Measurements from ENCODE around the gene PRPF6. TPM values are rescaled to one million over a fixed set of nuclear protein-coding genes. Genes with fewer than 3 reads are reported as not detected.
"Not testable (repeated sequence)": the region's sequence is repeated elsewhere in the genome, so short reads cannot be mapped to it uniquely, and the experiment has no call there.

PRPF6 gene
- total RNA-seq, 2 donors from 2014 or later, result 88.5 to 97.4 TPM

GRCh38 chr20:64000906-64001305 is 20.0 kb downstream of the PRPF6 start:
- H3K4me1 Mint-ChIP-seq, result peaks cover 8% of the 10 kb centered on the region

DNA sequence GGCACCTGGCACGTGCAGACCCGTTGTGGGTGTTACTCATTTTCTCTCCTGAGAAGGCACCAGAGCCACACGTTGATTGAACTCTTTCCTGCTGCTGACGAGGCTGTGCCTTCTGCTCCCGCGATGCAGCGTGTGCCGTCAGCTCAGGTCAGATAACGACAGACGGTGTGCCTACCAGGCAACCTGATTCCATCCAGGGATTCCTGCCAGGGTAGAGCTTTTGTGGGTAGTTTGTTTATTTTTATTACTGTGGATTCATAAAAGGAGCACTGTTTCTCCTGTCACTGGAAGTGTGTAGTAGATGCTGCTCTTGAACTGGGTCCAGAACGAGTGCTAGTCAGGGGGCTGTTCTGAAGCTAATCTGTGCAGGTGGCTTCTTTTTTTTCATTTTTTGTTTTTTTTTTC is 20.7 kb downstream of the PRPF6 start:
- peak; percentile 29 for ATAC-seq (replicated peaks)
- Mint-ChIP-seq H3K27ac (no peak overlapping the region), H3K4me1 (peaks cover 8% of the 10 kb centered on the region), H3K27me3 (no peaks in the 10 kb centered on the region), H3K4me3 (peak overlapping the region; percentile 7), H3K36me3 (ENCODE audit: low read depth) (peaks cover 98% of the 10 kb centered on the region), H3K9me3 (no peaks in the 10 kb centered on the region)

More at GRCh38 chr20:64000906-64001305, 20.0 kb downstream of the PRPF6 start:
- Mint-ChIP-seq H3K4me3 (no peak overlapping the region), H3K36me3 (ENCODE audit: low read depth) (peaks cover 98% of the 10 kb centered on the region), H3K27ac (no peak overlapping the region), H3K27me3 (no peaks in the 10 kb centered on the region), H3K9me3 (no peaks in the 10 kb centered on the region)
- ATAC-seq (replicated peaks), result no peak

GRCh38 chr20:64003960-64004725 is 23.2 kb downstream of the PRPF6 start:
- no peak for ATAC-seq (replicated peaks)
- Mint-ChIP-seq H3K9me3 (no peaks in the 10 kb centered on the region), H3K27ac (no peak overlapping the region), H3K27me3 (no peaks in the 10 kb centered on the region), H3K4me3 (no peak overlapping the region), H3K36me3 (ENCODE audit: low read depth) (peaks cover 100% of the 10 kb centered on the region), H3K4me1 (peaks cover 18% of the 10 kb centered on the region)

GRCh38 chr20:64005394-64005793 is 24.5 kb downstream of the PRPF6 start:
- Mint-ChIP-seq H3K27ac (peak overlapping the region; percentile 56), H3K9me3 (no peaks in the 10 kb centered on the region), H3K4me3 (peak overlapping the region; percentile 33), H3K4me1 (peaks cover 28% of the 10 kb centered on the region), H3K27me3 (no peaks in the 10 kb centered on the region), H3K36me3 (ENCODE audit: low read depth) (peaks cover 100% of the 10 kb centered on the region)
- ATAC-seq (replicated peaks), result peak; percentile 34

- peaks cover 31% of the 10 kb centered on the region for H3K4me1 Mint-ChIP-seq
- ATAC-seq (replicated peaks), result no peak
- no peaks in the 10 kb centered on the region for H3K27me3 Mint-ChIP-seq
- H3K27ac Mint-ChIP-seq, result no peak overlapping the region
- no peaks in the 10 kb centered on the region for H3K9me3 Mint-ChIP-seq
- H3K36me3 Mint-ChIP-seq (ENCODE audit: low read depth), result peaks cover 100% of the 10 kb centered on the region
- no peak overlapping the region for H3K4me3 Mint-ChIP-seq
Measured at GRCh38 chr20:64006490-64006889, 25.6 kb downstream of the PRPF6 start.

DNA sequence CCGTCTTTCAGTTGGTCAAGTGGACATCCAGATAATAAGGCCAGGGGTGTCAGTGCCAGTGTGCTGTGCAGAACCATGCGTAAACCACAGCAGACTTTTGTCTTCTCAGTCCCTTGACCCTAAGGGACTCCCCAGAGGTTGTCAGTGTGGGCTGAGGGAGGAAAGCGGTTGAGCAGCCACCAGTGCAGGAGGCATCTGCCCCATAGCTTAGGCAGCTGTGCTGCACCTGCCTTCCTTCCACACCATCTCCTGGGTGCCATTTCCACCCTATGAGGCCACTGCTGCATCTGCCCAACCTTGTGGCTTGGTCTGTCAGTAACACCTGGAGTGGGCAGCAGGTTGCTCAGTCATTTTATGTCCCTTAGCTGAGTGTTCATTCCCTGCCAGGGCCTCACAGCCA is 26.0 kb downstream of the PRPF6 start:
- H3K27me3 Mint-ChIP-seq, result no peaks in the 10 kb centered on the region
- H3K4me3 Mint-ChIP-seq, result no peak overlapping the region
- ATAC-seq (replicated peaks), result no peak
- H3K36me3 Mint-ChIP-seq (ENCODE audit: low read depth), result peaks cover 96% of the 10 kb centered on the region
- peaks cover 28% of the 10 kb centered on the region for H3K4me1 Mint-ChIP-seq
- H3K9me3 Mint-ChIP-seq, result no peaks in the 10 kb centered on the region
- H3K27ac Mint-ChIP-seq, result no peak overlapping the region

GRCh38 chr20:64009811-64010387 is 29.0 kb downstream of the PRPF6 start:
- H3K4me3 Mint-ChIP-seq, result peak overlapping the region; percentile 67
- H3K9me3 Mint-ChIP-seq, result no peaks in the 10 kb centered on the region
- peaks cover 84% of the 10 kb centered on the region for H3K36me3 Mint-ChIP-seq (ENCODE audit: low read depth)
- peak overlapping the region; percentile 81 for H3K27ac Mint-ChIP-seq
- peak; percentile 82 for ATAC-seq (replicated peaks)
- H3K27me3 Mint-ChIP-seq, result no peaks in the 10 kb centered on the region
- H3K4me1 Mint-ChIP-seq, result peaks cover 34% of the 10 kb centered on the region

- peak overlapping the region; percentile 67 for H3K4me3 Mint-ChIP-seq
- peak overlapping the region; percentile 81 for H3K27ac Mint-ChIP-seq
- H3K36me3 Mint-ChIP-seq (ENCODE audit: low read depth), result peaks cover 84% of the 10 kb centered on the region
- ATAC-seq (replicated peaks), result peak; percentile 58
- H3K9me3 Mint-ChIP-seq, result no peaks in the 10 kb centered on the region
- no peaks in the 10 kb centered on the region for H3K27me3 Mint-ChIP-seq
- H3K4me1 Mint-ChIP-seq, result peaks cover 31% of the 10 kb centered on the region
Measured at GRCh38 chr20:64010711-64011237, 29.8 kb downstream of the PRPF6 start.

GRCh38 chr20:64011366-64011779 is 30.4 kb downstream of the PRPF6 start:
- peaks cover 31% of the 10 kb centered on the region for H3K4me1 Mint-ChIP-seq
- peak overlapping the region; percentile 81 for H3K27ac Mint-ChIP-seq
- no peaks in the 10 kb centered on the region for H3K27me3 Mint-ChIP-seq
- peaks cover 84% of the 10 kb centered on the region for H3K36me3 Mint-ChIP-seq (ENCODE audit: low read depth)
- H3K9me3 Mint-ChIP-seq, result no peaks in the 10 kb centered on the region
- ATAC-seq (replicated peaks), result no peak
- peak overlapping the region; percentile 67 for H3K4me3 Mint-ChIP-seq

DNA sequence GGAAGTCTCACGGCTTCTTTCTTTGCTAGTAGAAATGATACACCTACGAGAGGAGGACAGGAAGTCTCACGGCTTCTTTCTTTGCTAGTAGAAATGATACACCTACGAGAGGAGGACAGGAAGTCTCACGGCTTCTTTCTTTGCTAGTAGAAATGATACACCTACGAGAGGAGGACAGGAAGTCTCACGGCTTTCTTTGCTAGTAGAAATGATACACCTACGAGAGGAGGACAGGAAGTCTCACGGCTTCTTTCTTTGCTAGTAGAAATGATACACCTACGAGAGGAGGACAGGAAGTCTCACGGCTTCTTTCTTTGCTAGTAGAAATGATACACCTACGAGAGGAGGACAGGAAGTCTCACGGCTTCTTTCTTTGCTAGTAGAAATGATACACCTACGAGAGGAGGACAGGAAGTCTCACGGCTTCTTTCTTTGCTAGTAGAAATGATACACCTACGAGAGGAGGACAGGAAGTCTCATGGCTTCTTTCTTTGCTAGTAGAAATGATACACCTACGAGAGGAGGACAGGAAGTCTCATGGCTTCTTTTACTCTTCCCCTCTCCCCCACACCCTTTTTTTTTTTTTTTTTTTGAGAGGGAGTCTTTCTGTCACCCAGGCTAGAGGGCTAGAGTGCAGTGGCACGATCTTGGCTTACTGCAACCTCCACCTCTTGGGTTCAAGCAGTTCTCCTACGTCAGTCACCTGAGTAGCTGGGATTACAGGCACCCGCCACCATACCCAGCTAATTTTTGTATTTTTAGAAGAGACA is 31.6 kb downstream of the PRPF6 start:
- peak overlapping the region; percentile 72 for H3K4me3 Mint-ChIP-seq
- H3K4me1 Mint-ChIP-seq, result peaks cover 31% of the 10 kb centered on the region

GRCh38 chr20:64015635-64016034 is 34.7 kb downstream of the PRPF6 start:
- H3K9me3 Mint-ChIP-seq, result no peaks in the 10 kb centered on the region
- no peak for ATAC-seq (replicated peaks)
- H3K4me3 Mint-ChIP-seq, result peak overlapping the region; percentile 40
- no peak overlapping the region for H3K27ac Mint-ChIP-seq
- H3K36me3 Mint-ChIP-seq (ENCODE audit: low read depth), result peaks cover 78% of the 10 kb centered on the region
- peaks cover 15% of the 10 kb centered on the region for H3K4me1 Mint-ChIP-seq
- H3K27me3 Mint-ChIP-seq, result no peaks in the 10 kb centered on the region

More for the DNA sequence above, 31.6 kb downstream of the PRPF6 start:
- peak overlapping the region; percentile 89 for H3K27ac Mint-ChIP-seq
- not testable (repeated sequence) for H3K9me3 Mint-ChIP-seq; ATAC-seq (replicated peaks); H3K27me3 Mint-ChIP-seq
- H3K36me3 Mint-ChIP-seq (ENCODE audit: low read depth), result peaks cover 79% of the 10 kb centered on the region

DNA sequence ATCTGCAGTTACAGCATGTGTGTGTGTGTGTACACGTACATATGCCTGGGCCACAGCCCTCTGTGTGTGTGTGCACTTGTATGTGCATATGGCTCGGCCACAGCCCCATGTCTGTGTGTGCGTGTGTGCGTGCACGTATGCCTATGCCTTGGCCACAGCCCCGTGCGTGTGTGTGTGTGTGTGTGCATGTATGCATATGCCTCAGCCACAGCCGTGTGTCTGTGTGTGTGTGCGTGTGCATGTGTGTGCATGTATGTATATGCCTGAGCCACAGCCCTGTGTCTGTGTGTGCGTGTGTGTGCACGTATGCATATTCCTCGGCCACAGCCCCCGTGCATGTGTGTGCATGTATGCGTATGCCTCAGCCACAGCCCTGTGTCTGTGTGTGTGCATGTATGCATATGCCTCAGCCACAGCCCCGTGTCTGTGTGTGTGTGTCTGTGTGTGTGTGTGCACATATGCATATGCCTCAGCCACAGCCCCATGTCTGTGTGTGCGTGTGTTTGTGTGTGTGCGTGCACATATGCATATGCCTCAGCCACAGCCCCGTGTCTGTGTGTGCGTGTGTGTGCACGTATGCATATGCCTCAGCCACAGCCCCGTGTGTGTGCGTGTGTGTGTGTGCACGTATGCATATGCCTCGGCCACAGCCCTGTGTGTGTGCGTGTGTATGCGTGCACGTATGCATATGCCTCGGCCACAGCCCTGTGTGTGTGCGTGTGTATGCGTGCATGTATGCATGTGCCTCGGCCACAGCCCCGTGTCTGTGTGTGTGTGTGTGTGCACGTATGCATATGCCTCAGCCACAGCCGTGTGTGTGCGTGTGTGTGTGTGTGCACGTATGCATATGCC is 40.4 kb downstream of the PRPF6 start:
- Mint-ChIP-seq H3K27ac (no peak overlapping the region), H3K27me3 (no peaks in the 10 kb centered on the region), H3K36me3 (ENCODE audit: low read depth) (peaks cover 87% of the 10 kb centered on the region), H3K4me1 (peaks cover 4% of the 10 kb centered on the region), H3K4me3 (no peak overlapping the region), H3K9me3 (no peaks in the 10 kb centered on the region)
- no peak for ATAC-seq (replicated peaks)

GRCh38 chr20:64022671-64023360 is 41.9 kb downstream of the PRPF6 start:
- no peaks in the 10 kb centered on the region for H3K27me3 Mint-ChIP-seq
- no peak overlapping the region for H3K27ac Mint-ChIP-seq
- no peak overlapping the region for H3K4me3 Mint-ChIP-seq
- H3K4me1 Mint-ChIP-seq, result peaks cover 4% of the 10 kb centered on the region
- peaks cover 91% of the 10 kb centered on the region for H3K36me3 Mint-ChIP-seq (ENCODE audit: low read depth)
- ATAC-seq (replicated peaks), result no peak
- no peaks in the 10 kb centered on the region for H3K9me3 Mint-ChIP-seq

Measured in activated T-helper 17 cell treated with anti-CD3 and anti-CD28 coated beads, Interleukin-2, amount 50 U/mL, for 72 hours (primary cell).